Tibial nerve (tissue), 4 donors: ENCODE data around the gene NKD1.

Experiments used
- EP300 ChIP-seq, 2 donors: sonication (generic); formaldehyde crosslinking; IDR thresholded peaks; one replicate each; pipeline ENCODE4 v1.6.1; 2017; ENCODE audit warnings: antibody characterized with exemption in 2 of 2, mild to moderate bottlenecking in 1 of 2
- TF ChIP-seq, protein P1 (sequence below), 5 experiments: fragments of 200-600 bp in 3 of 5; fragments of 450-650 bp in 2 of 5; sonication (generic) in 3 of 5; IDR thresholded peaks; one replicate each; pipeline ENCODE4 v1.5.1; 2016 to 2019; ENCODE audit warnings: antibody characterized with exemption in 5 of 5, mild to moderate bottlenecking in 3 of 5, moderate library complexity in 2 of 5

DNA sequence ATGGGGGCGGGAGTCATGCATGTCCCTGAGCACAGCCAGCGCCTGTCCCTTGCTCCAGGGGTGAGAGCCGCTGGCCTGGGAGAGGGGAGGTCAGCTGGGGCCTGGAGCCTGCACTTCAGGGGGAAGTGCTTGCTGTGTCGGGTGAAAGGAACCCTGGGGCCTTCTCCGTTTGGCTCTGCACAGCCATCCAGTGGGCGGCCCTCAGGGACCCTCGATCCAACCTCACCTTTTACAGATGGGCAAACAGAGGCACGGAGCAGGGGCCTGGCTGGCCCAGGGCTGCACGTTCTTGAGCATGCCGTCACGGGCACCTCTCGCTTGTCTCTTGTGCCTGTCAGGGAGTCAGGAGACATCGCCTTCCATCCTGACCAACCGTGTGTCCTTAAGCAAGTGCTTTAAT is 131.1 kb downstream of the NKD1 start:
- TF ChIP-seq, protein P1, sequence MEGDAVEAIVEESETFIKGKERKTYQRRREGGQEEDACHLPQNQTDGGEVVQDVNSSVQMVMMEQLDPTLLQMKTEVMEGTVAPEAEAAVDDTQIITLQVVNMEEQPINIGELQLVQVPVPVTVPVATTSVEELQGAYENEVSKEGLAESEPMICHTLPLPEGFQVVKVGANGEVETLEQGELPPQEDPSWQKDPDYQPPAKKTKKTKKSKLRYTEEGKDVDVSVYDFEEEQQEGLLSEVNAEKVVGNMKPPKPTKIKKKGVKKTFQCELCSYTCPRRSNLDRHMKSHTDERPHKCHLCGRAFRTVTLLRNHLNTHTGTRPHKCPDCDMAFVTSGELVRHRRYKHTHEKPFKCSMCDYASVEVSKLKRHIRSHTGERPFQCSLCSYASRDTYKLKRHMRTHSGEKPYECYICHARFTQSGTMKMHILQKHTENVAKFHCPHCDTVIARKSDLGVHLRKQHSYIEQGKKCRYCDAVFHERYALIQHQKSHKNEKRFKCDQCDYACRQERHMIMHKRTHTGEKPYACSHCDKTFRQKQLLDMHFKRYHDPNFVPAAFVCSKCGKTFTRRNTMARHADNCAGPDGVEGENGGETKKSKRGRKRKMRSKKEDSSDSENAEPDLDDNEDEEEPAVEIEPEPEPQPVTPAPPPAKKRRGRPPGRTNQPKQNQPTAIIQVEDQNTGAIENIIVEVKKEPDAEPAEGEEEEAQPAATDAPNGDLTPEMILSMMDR (IDR thresholded peaks at IDR 0.05) = no peak
- no peak for TF ChIP-seq EP300 (IDR thresholded peaks at IDR 0.05)
